Measurements from ENCODE around the gene CBX4. TPM values are rescaled to one million over a fixed set of nuclear protein-coding genes. Genes with fewer than 3 reads are reported as not detected.

CBX4 gene
- total and polyA plus RNA-seq, 2 of the 13 experiments (the other 11 are each of a cell fraction or from before 2014, with no cell fraction given) = 25.8 to 50.8 TPM

- TF ChIP-seq NR0B2 (CRISPR knock-in tag; IDR thresholded peaks at IDR 0.05) (no peak; the same call in 1 of the 2 replicates), ZNF160 (CRISPR knock-in tag; IDR thresholded peaks at IDR 0.05) (0 out of 2 replicates have a peak, but pooled peaks have one; percentile 11), JUND (CRISPR knock-in tag; IDR thresholded peaks at IDR 0.05) (no peak), FOXA1 (IDR thresholded peaks at IDR 0.05) (no peak), FOXA1 (CRISPR knock-in tag; IDR thresholded peaks at IDR 0.05) (no peak; the same call in 1 of the 2 replicates), FOSL1 (CRISPR knock-in tag; IDR thresholded peaks at IDR 0.05; ENCODE audit: borderline replicate concordance) (no peak), ZNF234 (CRISPR knock-in tag; conservative IDR thresholded peaks at IDR 0.05) (peak; percentile 83; the same call in 1 of the 2 replicates), RORA (CRISPR knock-in tag; IDR thresholded peaks at IDR 0.05) (no peak), HNF1A (IDR thresholded peaks at IDR 0.05; ENCODE audit: low read depth) (no peak), HNF1A (CRISPR knock-in tag; IDR thresholded peaks at IDR 0.05; ENCODE audit: borderline replicate concordance) (no peak; the same call in 1 of the 2 replicates), ZBTB7B (CRISPR knock-in tag; IDR thresholded peaks at IDR 0.05) (peak; percentile 87), SRY (CRISPR knock-in tag; IDR thresholded peaks at IDR 0.05) (no peak; the same call in 1 of the 2 replicates), ATF6 (CRISPR knock-in tag; conservative IDR thresholded peaks at IDR 0.05) (no peak), SPEN (CRISPR knock-in tag; IDR thresholded peaks at IDR 0.05; ENCODE audit: low read depth) (peak; percentile 75; the same call in 1 of the 2 replicates), ATF1 (CRISPR knock-in tag; IDR thresholded peaks at IDR 0.05) (no peak), PBX2 (CRISPR knock-in tag; IDR thresholded peaks at IDR 0.05) (no peak), RELA (CRISPR knock-in tag; IDR thresholded peaks at IDR 0.05) (peak; percentile 50; the same call in 1 of the 2 replicates), NCOA1 (CRISPR knock-in tag; IDR thresholded peaks at IDR 0.05) (no peak), MAFG (CRISPR knock-in tag; IDR thresholded peaks at IDR 0.05) (no peak), NFRKB (IDR thresholded peaks at IDR 0.05) (no peak), ZNF207 (IDR thresholded peaks at IDR 0.05; ENCODE audit: borderline replicate concordance) (no peak), ZNF136 (CRISPR knock-in tag; IDR thresholded peaks at IDR 0.05; ENCODE audit: low read depth) (peak; percentile 72; the same call in 1 of the 2 replicates), ZNF562 (CRISPR knock-in tag; IDR thresholded peaks at IDR 0.05; ENCODE audit: borderline replicate concordance) (no peak), TBP (CRISPR knock-in tag; IDR thresholded peaks at IDR 0.05) (0 out of 2 replicates have a peak, but pooled peaks have one; percentile 83)
These were observed 6.8 kb downstream of the CBX4 start (continued) for GRCh38 chr17:79832218-79833109.
